Stomach (tissue), 9 donors: ENCODE measurements around the gene FIS1. TPM values are rescaled to one million over a fixed set of nuclear protein-coding genes. Genes with fewer than 3 reads are reported as not detected.
A peak's percentile ranks its signal among the peaks of the same experiment; 100 is the strongest.
"Not testable (repeated sequence)": the region's sequence is repeated elsewhere in the genome, so short reads cannot be mapped to it uniquely, and the experiment has no call there.

Source experiments
- DNase-seq, 2 donors: peaks; one replicate each; pipeline versions ENCODE4 v3.0.0 to v3.0.0-alpha.2; 2013 to 2019
- H3K27ac ChIP-seq, 5 donors: fragments of 200-600 bp in 4 of 5; sonication (generic) in 4 of 5; one replicate each; pipeline ENCODE4 v1.5.1; 2013 to 2019; ENCODE audit warnings: mild to moderate bottlenecking in 1 of 5, moderate library complexity in 1 of 5
- H3K27me3 ChIP-seq, 3 donors: fragments of 200-600 bp; sonication (generic); one replicate each; pipeline ENCODE4 v1.5.1; 2017 to 2019; ENCODE audit warnings: mixed run types in 1 of 3
- H3K36me3 ChIP-seq, 4 donors: fragments of 200-600 bp; sonication (generic); 1 replicate in 3 of 4; 2 replicates in 1 of 4; pipeline ENCODE4 v1.5.1; 2016 to 2019
- H3K4me1 ChIP-seq, 4 donors: fragments of 200-600 bp; sonication (generic); one replicate each; pipeline ENCODE4 v1.5.1; 2016 to 2019
- H3K4me3 ChIP-seq, 4 donors: fragments of 200-600 bp; sonication (generic) in 3 of 4; one replicate each; pipeline ENCODE4 v1.5.1; 2016 to 2019; ENCODE audit warnings: mild to moderate bottlenecking in 1 of 4
- H3K9me3 ChIP-seq, 4 donors: fragments of 200-600 bp; sonication (generic); one replicate each; pipeline ENCODE4 v1.5.1; 2016 to 2019
- CTCF ChIP-seq, 7 experiments: fragments of 450-650 bp in 4 of 7; fragments of 200-600 bp in 3 of 7; sonication (generic) in 3 of 7; IDR thresholded peaks; one replicate each; pipeline ENCODE4 v1.5.1; 2016 to 2019; ENCODE audit warnings: antibody characterized with exemption in 7 of 7, control low read depth in 2 of 7, mild to moderate bottlenecking in 1 of 7
- EP300 ChIP-seq: sonication (generic); formaldehyde crosslinking; IDR thresholded peaks from one replicate; pipeline ENCODE4 v1.6.1; 2017; ENCODE audit warnings: antibody characterized with exemption
- POLR2A ChIP-seq, 4 donors: fragments of 450-650 bp; IDR thresholded peaks; one replicate each; pipeline ENCODE4 v1.6.1; 2016; ENCODE audit warnings: antibody characterized with exemption in 4 of 4, control low read depth in 2 of 4, mild to moderate bottlenecking in 1 of 4, moderate library complexity in 1 of 4
- POLR2AphosphoS5 ChIP-seq, 3 donors: sonication (generic); formaldehyde crosslinking; IDR thresholded peaks; one replicate each; pipeline ENCODE4 v1.6.1; 2016; ENCODE audit warnings: antibody characterized with exemption in 3 of 3
- WGBS, 5 donors: extraction: QIAGEN DNeasy Blood & Tissue Kit in 3 of 5; methylation state at CpG; one replicate each; pipeline versions ENCODE4 v1.1.5 to v1.1.7; 2013 to 2018; 5-methylcytosine and 5-hydroxymethylcytosine counted together
- intact Hi-C: fragments of 100-400 bp; cut with DNase I; formaldehyde crosslinking; loops from one replicate; pipeline ENCODE4 v1.15.1; 2023; ENCODE audit warnings: low total_unique reads
- polyA plus RNA-seq, 3 donors: library from polyadenylated mRNA; stranded (reverse); fragments of 200-250 nt; gene quantifications; one replicate each; pipeline ENCODE4 v1.2.3, GENCODE V29; 2013
- total RNA-seq, 5 donors: library from RNA; depleted of rRNA; stranded (reverse); fragments of >200 nt; gene quantifications; one replicate each; pipeline versions ENCODE4 v1.1.0 to v1.2.3, GENCODE V29; 2014 to 2016
- donor health status: healthy with polysubstance abuse.
- donor health status: Bipolar disorder and iron deficiency.
- donor health status: healthy.

The FIS1 gene
- total and polyA plus RNA-seq, 8 donors = 72.4 to 329 (median 199) TPM

- Histone ChIP-seq H3K36me3 (no peaks in the 10 kb centered on the region), H3K9me3 (no peaks in the 10 kb centered on the region), H3K4me3 (no peak overlapping the region), H3K27ac (no peak overlapping the region), H3K4me1 (no peaks in the 10 kb centered on the region), H3K27me3 (peaks cover 0 to 41% (median 0%) of the 10 kb centered on the region in 3 donors)
- DNase-seq = no peak
- TF ChIP-seq POLR2AphosphoS5 (IDR thresholded peaks at IDR 0.05) (no peak), POLR2A (IDR thresholded peaks at IDR 0.05) (no peak), EP300 (no peak), CTCF (IDR thresholded peaks at IDR 0.05) (no peak)
- WGBS, 5 donors = 68 to 85% (median 77%) methylated on average over 5 of the region's 5 CpGs
- intact Hi-C loops = no loop called here
Measured at GRCh38 chr7:101271021-101271420, 26.1 kb upstream of the FIS1 start.

GRCh38 chr7:101269664-101270063 lies 24.8 kb upstream of the FIS1 start:
- Histone ChIP-seq H3K36me3 (no peaks in the 10 kb centered on the region), H3K27ac (no peak overlapping the region), H3K4me1 (no peaks in the 10 kb centered on the region), H3K9me3 (no peaks in the 10 kb centered on the region), H3K4me3 (no peak overlapping the region), H3K27me3 (peaks cover 0 to 39% (median 0%) of the 10 kb centered on the region in 3 donors)
- DNase-seq = no peak
- intact Hi-C loops = no loop called here
- TF ChIP-seq POLR2AphosphoS5 (IDR thresholded peaks at IDR 0.05) (no peak), EP300 (no peak), POLR2A (IDR thresholded peaks at IDR 0.05) (no peak), CTCF (IDR thresholded peaks at IDR 0.05) (no peak)
- WGBS, 5 donors = 86 to 93% (median 92%) methylated on average over 21 of the region's 21 CpGs

- Histone ChIP-seq H3K36me3 (no peaks in the 10 kb centered on the region), H3K27me3 (peaks cover 0 to 30% (median 0%) of the 10 kb centered on the region in 3 donors), H3K27ac (no peak overlapping the region), H3K4me3 (no peak overlapping the region), H3K4me1 (no peaks in the 10 kb centered on the region), H3K9me3 (no peaks in the 10 kb centered on the region)
- intact Hi-C loops = no loop called here
- WGBS, 5 donors = 61 to 73% (median 66%) methylated on average over 17 of the region's 17 CpGs
- peak in 1 of 2 donors; percentile 23 for DNase-seq
- TF ChIP-seq EP300 (no peak), POLR2AphosphoS5 (IDR thresholded peaks at IDR 0.05) (no peak), POLR2A (IDR thresholded peaks at IDR 0.05) (no peak), CTCF (IDR thresholded peaks at IDR 0.05) (no peak)
Measured at GRCh38 chr7:101265622-101266516, 21.0 kb upstream of the FIS1 start.

GRCh38 chr7:101264102-101264706 lies 19.3 kb upstream of the FIS1 start:
- 38 to 53% (median 51%) methylated on average over 6 of the region's 6 CpGs for WGBS, 5 donors
- H3K36me3 ChIP-seq, intact Hi-C loops, H3K9me3 ChIP-seq, H3K4me3 ChIP-seq, H3K4me1 ChIP-seq, H3K27ac ChIP-seq: not testable (repeated sequence)
- peaks cover 0 to 26% (median 0%) of the 10 kb centered on the region in 3 donors for H3K27me3 ChIP-seq
- peak in 1 of 2 donors; percentile 28 for DNase-seq
